Measurements from ENCODE around the gene BAIAP2L2. TPM values are rescaled to one million over a fixed set of nuclear protein-coding genes. Genes with fewer than 3 reads are reported as not detected.

BAIAP2L2 gene
- total and polyA plus RNA-seq, 2 donors (not counting 1 experiment from before 2014, with no cell fraction given) = 0.96 to 1.2 TPM

DNA sequence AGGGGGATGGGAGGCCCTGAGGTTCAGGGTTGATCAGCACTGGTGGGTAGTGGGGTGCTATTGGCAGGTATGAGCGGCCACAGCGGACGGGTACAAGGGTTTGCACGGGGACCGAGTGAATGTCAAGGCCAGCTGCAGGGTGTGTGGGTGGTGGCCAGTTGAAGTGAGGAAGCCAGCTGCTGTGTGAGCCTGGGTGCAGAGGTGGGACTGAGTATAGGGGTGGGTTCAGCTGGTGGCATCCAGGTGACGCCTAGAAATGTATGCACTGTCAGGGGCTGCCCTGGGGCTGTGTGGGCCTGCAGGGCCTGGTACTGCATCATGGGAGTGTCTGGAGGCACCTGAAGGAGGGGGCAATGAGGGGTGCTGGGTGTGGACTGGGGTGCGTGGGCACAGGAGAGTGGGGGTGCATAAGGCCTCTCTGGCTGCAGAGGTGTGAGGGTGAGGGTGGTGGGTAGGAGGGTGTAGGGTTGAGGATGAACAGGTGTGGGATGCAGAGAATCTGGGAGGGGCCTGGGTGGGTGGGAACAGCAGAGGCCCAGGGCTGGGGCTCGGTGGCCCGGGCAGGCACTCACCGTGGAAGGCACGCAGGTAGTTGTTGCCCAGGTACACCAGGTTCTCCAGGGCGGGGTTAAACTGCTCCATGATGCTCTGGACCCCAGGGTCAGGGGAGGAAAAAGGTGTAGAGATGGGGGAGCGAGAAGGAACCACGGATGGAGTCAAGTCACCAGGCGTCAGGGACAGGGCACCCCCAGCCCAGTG lies 1.7 kb downstream of the BAIAP2L2 start:
- Mint-ChIP-seq H3K4me1 (no peaks in the 10 kb centered on the region), H3K27ac (no peak overlapping the region), H3K4me3 (no peak overlapping the region), H3K27me3 (no peaks in the 10 kb centered on the region), H3K9me3 (ENCODE audit: insufficient read depth) (no peaks in the 10 kb centered on the region)
- H2AFZ ChIP-seq (ENCODE audit: insufficient read depth, low read depth, low read length, poor library complexity, severe bottlenecking) = no peak overlapping the region
- H3K4me2 ChIP-seq (replicated peaks; ENCODE audit: low read depth, low read length, poor library complexity, severe bottlenecking) = no peak overlapping the region
- H3K4me3 ChIP-seq (ENCODE audit: control extremely low read depth in 1 of 5, extremely low read depth in 1 of 5, insufficient read depth in 1 of 5, low read depth in 2 of 5, low read length in 4 of 5) = no peak overlapping the region
- H3K27me3 ChIP-seq (replicated peaks in 1 of 4; ENCODE audit: control extremely low read depth in 1 of 4, control insufficient read depth in 3 of 4, insufficient read depth in 4 of 4, low read length in 3 of 4) = no peaks in the 10 kb centered on the region
- H3K27ac ChIP-seq (ENCODE audit: low read length in 2 of 2) = no peak overlapping the region
- no peak for DNase-seq
- intact Hi-C loops (cut with micrococcal nuclease) = no loop called here
- no peaks in the 10 kb centered on the region for H3K36me3 ChIP-seq (replicated peaks in 1 of 2; ENCODE audit: control extremely low read depth in 1 of 2, control insufficient read depth in 1 of 2, extremely low read depth in 1 of 2, insufficient read depth in 2 of 2, low read length in 1 of 2)
- no peak for ATAC-seq (ENCODE audit: low read depth)
- no peak for TF ChIP-seq EZH2 (IDR thresholded peaks at IDR 0.05; ENCODE audit: borderline replicate concordance, insufficient read depth, low read depth, low read length, poor library complexity, severe bottlenecking)
- no peak for TF ChIP-seq CTCF (IDR thresholded peaks at IDR 0.05)
- no peak overlapping the region for H3K9ac ChIP-seq (ENCODE audit: low read length)
- H3K4me1 ChIP-seq (ENCODE audit: control insufficient read depth in 2 of 2, insufficient read depth in 2 of 2, low read length in 2 of 2) = no peaks in the 10 kb centered on the region
- ChIA-PET CTCF (no interaction called here), POLR2A (no interaction called here)
- WGBS (ENCODE audit: insufficient coverage) = 96% methylated on average over 14 of the region's 15 CpGs
- no peaks in the 10 kb centered on the region for H3K79me2 ChIP-seq (ENCODE audit: control insufficient read depth, insufficient read depth, low read length)
- H3K9me3 ChIP-seq (ENCODE audit: control extremely low read depth in 1 of 3, control insufficient read depth in 2 of 3, insufficient read depth in 1 of 3, low read length in 2 of 3) = peaks cover 0 to 7% (median 0%) of the 10 kb centered on the region in 3 donors
- no peaks in the 10 kb centered on the region for H4K20me1 ChIP-seq (ENCODE audit: control insufficient read depth, insufficient read depth, low read length, poor library complexity, severe bottlenecking)

DNA sequence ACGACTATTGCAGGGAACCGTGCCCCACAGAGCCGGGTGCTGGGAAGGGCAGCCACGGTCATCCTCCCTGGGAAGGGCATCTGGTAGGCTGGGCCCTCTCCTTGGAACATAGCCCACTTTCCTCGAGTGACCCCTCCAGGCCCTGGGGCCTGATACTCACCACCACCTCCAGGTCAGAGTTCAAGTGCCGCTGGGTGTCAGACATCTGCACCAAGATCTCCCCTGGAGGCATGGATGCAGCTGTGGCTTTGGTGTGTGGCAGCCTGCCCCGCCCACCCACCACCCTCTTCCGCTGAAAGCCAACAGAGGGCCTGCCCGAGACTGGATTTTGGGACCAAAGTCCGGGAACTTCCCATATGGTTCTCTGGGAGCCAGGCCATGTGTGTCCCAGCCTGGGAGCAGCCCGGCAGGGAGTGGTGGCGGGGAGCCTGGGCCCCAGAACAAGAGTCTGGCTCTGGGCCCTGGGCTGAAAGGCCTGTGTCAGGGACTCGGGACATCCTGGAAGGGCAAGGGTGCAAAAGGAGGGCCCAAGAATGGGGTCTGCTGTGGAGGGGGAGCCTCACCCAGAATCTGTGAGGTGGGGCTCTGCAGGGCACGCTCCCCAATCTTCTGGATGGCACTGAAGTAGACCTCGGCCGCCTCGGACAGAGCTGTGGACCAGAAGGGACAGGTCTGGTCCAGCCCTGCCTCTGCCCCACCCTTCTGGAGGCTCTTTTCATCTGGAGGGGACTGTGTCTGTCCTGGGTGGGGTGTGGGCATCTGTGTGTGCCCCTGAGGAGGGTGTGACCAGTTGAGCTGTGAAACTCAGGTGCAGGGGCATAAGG lies 2.6 kb downstream of the BAIAP2L2 start:
- Mint-ChIP-seq H3K27ac (no peak overlapping the region), H3K4me3 (no peak overlapping the region), H3K9me3 (ENCODE audit: insufficient read depth) (no peaks in the 10 kb centered on the region), H3K27me3 (no peaks in the 10 kb centered on the region), H3K4me1 (no peaks in the 10 kb centered on the region)
- no peak for ATAC-seq (ENCODE audit: low read depth)
- H3K36me3 ChIP-seq (replicated peaks in 1 of 2; ENCODE audit: control extremely low read depth in 1 of 2, control insufficient read depth in 1 of 2, extremely low read depth in 1 of 2, insufficient read depth in 2 of 2, low read length in 1 of 2) = no peaks in the 10 kb centered on the region
- H3K9me3 ChIP-seq (ENCODE audit: control extremely low read depth in 1 of 3, control insufficient read depth in 2 of 3, insufficient read depth in 1 of 3, low read length in 2 of 3) = peaks cover 0 to 7% (median 0%) of the 10 kb centered on the region in 3 donors
- intact Hi-C loops (cut with micrococcal nuclease) = no loop called here
- H3K9ac ChIP-seq (ENCODE audit: low read length) = no peak overlapping the region
- H2AFZ ChIP-seq (ENCODE audit: insufficient read depth, low read depth, low read length, poor library complexity, severe bottlenecking) = no peak overlapping the region
- no peaks in the 10 kb centered on the region for H3K27me3 ChIP-seq (replicated peaks in 1 of 4; ENCODE audit: control extremely low read depth in 1 of 4, control insufficient read depth in 3 of 4, insufficient read depth in 4 of 4, low read length in 3 of 4)
- no peaks in the 10 kb centered on the region for H3K4me1 ChIP-seq (ENCODE audit: control insufficient read depth in 2 of 2, insufficient read depth in 2 of 2, low read length in 2 of 2)
- H3K4me2 ChIP-seq (replicated peaks; ENCODE audit: low read depth, low read length, poor library complexity, severe bottlenecking) = no peak overlapping the region
- ChIA-PET CTCF (no interaction called here), POLR2A (no interaction called here)
- H3K79me2 ChIP-seq (ENCODE audit: control insufficient read depth, insufficient read depth, low read length) = no peaks in the 10 kb centered on the region
- TF ChIP-seq CTCF (IDR thresholded peaks at IDR 0.05) (no peak), EZH2 (IDR thresholded peaks at IDR 0.05; ENCODE audit: borderline replicate concordance, insufficient read depth, low read depth, low read length, poor library complexity, severe bottlenecking) (no peak)
- DNase-seq = no peak
- H3K4me3 ChIP-seq (ENCODE audit: control extremely low read depth in 1 of 5, extremely low read depth in 1 of 5, insufficient read depth in 1 of 5, low read depth in 2 of 5, low read length in 4 of 5) = no peak overlapping the region
- H3K27ac ChIP-seq (ENCODE audit: low read length in 2 of 2) = no peak overlapping the region
- 97% methylated on average over 15 of the region's 17 CpGs for WGBS (ENCODE audit: insufficient coverage)
- H4K20me1 ChIP-seq (ENCODE audit: control insufficient read depth, insufficient read depth, low read length, poor library complexity, severe bottlenecking) = no peaks in the 10 kb centered on the region

Measured in B cell (primary cell).